Stimulated activated CD8-positive, alpha-beta memory T cell treated with anti-CD3 and anti-CD28 coated beads, Interleukin-15, amount 100 ng/mL, for 48 hours (primary cell): ENCODE results near the gene ACER1.
"Not testable (repeated sequence)": the region's sequence is repeated elsewhere in the genome, so short reads cannot be mapped to it uniquely, and the experiment has no call there.

Experiments
- DNase-seq, 2 donors: peaks; one replicate each; pipeline ENCODE4 v3.0.0-alpha.2; 2020; ENCODE audit warnings: low read depth in 2 of 2

ACER1 gene

DNA sequence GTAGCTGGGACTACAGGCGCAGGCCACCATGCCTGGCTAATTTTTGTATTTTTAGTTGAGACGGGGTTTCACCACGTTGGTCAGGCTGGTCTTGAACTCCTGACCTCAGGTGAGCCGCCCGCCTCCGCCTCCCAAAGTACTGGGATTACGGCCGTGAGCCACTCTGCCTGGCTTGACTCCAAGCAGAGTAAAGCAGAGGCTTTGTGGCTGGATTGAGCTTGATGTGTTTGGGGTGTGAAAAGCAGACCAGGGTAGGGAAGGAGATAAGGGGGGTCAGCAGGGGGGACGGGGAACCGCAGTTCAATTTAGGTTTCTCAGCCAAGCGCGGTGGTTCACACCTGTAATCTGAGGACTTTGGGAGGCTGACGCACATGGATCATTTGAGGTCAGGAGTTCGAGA lies 23.8 kb upstream of the ACER1 start:
- no peak for DNase-seq

DNA sequence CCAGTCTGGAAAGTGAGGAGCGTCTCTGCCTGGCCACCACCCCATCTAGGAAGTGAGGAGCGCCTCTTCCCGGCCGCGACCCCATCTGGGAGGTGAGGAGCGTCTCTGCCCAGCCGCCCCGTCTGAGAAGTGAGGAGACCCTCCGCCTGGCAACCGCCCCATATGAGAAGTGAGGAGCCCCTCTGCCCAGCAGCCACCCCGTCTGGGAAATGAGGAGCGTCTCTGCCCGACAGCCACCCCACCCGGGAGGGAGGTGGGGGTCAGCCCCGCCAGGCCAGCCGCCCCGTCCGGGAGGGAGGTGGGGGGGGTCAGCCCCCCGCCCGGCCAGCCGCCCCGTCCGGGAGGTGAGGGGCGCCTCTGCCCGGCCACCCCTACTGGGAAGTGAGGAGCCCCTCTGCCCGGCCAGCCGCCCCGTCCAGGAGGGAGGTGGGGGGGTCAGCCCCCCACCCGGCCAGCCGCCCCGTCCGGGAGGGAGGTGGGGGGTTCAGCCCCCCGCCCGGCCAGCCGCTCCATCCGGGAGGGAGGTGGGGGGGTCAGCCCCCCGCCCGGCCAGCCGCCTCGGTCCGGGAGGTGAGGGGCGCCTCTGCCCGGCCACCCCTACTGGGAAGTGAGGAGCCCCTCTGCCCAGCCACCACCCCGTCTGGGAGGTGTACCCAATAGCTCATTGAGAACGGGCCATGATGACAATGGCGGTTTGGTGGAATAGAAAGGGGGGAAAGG lies 22.1 kb upstream of the ACER1 start:
- DNase-seq: not testable (repeated sequence)

DNA sequence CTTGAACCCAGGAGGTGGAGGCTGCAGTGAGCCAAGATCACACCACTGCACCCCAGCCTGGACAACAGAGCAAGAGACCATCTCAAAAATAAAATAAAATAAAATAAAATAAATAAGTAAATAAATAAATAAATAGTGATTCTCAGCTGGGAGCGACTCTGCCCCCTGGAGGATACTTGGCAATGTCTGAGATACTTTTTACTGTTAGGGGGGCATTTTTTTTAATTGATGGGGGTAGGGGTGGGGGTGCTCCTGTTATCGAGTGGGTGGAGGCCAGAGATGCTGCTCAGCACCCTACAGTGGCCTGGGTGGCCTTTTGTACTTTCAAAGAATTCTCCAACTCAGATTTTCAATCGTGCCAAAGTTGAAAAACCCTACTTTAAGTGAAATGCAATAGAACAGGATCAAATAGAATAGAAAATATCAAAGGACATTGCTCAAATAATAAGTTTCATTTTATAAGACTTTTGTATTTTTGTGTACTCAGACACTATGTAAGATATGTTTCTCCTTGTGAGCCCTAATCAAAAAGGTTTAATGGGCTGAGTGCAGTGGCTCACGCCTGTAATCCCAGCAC lies 20.8 kb upstream of the ACER1 start:
- DNase-seq: no peak

DNA sequence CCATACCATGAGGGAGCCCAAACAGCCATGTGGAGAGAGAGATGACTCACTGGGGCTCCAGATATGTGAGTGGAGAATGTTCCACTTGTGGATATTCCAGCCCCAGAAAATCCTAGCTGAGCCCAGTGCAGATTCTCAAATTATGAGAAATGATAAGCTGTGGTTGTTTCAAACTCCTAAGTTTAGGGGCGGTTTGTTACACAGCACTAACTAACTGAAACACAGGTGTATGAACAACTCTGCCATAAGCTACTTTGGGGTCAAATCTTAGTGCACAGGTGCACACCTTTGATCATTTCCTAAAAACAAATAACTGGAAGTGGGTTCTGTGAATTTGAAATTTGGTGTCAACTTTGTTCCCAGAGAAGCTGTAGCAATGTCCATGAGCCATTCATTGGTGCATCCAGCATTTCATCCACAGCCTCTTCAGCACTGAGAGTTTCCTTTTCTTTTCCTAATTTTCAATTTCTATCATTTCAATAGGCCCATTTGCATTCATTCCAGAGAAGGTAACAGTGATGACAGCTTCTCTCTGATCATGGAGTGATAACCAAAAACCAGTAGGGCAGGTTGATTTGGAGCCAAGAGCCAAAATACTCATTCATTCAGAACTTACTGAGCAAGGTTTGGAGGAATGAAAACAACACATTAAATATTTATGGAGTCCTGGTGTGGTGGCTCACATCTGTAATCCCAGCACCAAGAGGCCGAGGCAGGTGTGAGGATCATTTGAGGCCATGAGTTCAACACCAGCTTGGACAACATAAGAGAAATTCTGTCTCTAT lies 19.2 kb upstream of the ACER1 start:
- no peak for DNase-seq

DNA sequence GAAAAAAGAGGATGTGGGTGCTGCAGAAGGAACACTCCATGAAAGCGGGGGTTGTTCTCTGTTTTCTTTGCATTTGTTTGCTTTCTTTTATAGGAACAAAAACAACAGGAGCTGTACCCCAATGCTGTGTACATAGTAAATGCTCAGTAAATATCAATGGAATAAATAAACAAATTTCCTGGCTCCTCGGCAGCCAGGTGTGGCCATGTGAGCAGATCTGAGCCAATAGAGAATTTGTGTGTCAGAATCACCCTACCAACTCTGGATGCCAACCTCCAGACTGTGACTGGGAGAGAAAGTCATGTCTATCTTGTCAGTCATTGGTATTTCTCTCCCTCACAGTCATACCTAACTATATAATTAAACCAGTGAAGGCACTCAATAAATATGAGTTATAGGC lies 17.3 kb upstream of the ACER1 start:
- DNase-seq: no peak

DNA sequence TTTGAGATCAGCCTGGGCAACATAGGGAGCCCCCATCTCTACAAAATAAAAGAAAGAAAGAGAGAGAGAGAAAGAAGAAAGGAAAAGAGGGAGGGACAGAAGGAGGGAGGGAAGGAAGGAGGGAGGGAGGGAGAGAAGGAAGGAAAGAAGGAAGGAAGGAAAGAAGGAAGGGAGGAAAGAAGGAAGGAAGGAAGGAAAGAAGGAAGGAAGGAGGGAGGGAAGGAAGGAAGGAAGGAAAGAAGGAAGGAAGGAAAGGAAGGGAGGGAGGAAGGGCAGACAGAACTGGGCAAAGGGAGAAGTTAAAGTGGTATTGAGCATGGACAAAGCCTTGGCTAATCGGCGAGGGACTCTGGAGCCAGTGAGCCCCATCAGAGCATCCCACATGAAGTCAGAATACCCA lies 15.9 kb upstream of the ACER1 start:
- DNase-seq: not testable (repeated sequence)

DNA sequence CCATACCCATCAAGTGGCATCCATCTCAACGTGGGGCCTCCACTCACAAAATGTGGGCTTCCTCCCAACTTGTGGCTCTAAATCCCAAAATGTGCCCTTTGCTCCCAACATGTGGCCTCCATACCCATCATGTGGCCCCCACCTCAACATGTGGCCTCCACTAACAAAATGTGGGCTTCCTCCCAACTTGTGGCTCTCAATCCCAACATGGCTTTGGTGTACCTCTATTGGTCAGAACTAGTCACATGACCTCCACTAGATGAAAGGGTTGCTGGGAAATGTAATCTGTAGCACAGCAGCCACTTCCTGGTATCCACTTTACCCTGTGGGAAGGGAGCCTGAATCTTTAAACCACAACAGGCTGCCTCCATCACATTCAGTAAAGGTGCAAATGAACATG lies 10.1 kb upstream of the ACER1 start:
- DNase-seq: no peak

DNA sequence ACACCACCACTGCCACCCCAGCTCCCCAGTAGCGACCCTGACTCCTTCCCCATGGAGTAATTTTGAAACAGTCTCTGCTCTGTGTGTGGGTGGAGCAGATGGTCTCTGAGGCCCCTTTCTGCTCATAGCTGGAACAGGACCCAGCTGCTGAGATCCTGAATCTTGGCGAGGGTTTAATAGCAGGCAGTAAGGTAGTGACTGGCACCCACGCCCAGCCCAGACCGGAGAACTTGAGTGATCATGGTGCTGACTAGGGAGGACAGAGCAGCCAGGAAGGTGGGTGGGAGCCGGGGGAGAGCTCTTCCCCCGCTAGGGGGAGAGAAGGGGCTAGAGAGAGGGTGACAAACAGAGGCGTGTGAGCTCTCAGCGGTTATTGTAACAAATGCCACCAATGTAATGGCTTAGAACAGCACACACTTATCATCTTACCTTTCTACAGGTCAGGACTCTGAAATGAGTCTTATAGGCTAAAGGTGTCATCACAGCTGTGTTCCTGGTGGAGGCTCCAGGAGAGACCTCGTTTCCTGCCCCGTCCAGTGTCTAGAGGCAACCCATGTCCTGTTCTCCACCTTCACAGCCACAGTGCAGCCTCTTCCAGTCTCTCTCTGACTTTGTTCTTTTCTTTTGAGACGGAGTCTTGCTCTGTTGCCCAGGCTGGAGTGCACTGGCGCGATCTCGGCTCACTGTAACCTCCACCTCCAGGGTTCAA lies 7.2 kb upstream of the ACER1 start:
- DNase-seq: no peak

DNA sequence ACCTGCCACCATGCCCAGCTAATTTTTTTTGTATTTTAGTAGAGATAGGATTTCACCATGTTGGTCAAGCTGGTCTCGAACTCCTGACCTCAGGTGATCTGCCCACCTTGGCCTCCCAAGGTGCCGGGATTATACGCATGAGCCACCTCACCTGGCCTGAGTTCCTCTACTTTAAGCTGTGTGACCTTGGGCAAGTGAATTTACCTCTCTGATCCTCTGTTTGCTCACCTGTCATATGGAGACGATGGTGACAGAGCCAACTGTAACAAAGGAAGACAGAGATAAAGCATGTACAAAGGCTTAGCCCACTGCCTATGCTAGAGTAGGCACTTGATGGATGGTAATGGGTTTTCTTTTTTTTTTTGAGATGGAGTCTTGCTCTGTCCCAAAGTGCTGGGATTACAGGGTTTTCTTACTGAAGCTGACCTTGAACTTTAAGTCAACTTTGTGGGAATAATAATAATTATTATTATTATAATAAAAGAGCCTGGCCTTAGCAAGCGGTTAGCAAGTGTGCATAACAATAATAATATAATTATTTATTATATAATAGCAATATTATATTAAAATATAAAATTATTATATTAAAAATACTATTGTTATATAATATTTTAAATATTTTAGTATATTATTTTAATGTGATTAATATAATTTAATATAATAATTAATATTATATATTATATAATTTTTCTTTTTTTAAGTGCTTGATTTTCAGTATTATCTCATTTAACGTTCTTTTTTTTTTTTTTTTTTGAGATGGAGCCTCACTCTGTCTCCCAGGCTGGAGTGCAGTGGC lies 1.3 kb upstream of the ACER1 start:
- DNase-seq: no peak

DNA sequence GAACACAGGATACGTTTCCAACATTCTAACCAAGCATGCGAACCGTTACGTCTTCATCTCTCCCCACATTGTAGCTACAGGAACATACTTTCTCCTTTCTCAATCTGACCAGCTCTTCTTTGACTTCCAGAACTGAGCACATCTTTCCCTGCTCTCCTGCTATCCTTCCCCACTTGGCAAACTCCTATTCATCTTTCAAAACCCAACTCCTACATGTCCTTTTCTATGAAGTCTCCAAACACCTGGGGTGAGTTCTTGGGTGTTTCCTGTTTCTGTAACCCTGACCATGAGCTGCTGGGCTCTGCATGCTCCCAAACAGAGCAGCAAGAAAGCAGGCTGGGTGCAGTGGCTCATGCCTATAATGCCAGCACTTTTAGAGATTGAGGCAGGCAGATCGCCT lies 6.6 kb downstream of the ACER1 start:
- no peak for DNase-seq

DNA sequence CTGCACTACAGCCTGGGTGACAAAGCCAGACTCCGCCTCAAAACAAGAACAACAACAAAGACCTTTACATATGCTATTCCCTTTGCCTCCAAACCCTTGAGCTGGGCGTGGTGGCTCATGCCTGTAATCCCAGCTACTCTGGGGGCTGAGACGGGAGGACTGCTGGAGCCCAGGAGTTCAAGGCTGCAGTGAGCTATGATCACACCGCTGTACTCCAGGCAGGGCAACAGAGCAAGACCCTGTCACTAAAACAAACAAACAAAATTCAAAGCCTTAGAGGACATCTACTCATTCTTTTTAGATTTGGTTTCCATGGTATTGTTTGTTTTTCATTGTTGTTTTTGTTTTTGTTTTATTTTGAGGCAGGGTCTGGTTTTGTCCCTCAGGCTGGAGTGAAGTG lies 7.8 kb downstream of the ACER1 start:
- no peak for DNase-seq

DNA sequence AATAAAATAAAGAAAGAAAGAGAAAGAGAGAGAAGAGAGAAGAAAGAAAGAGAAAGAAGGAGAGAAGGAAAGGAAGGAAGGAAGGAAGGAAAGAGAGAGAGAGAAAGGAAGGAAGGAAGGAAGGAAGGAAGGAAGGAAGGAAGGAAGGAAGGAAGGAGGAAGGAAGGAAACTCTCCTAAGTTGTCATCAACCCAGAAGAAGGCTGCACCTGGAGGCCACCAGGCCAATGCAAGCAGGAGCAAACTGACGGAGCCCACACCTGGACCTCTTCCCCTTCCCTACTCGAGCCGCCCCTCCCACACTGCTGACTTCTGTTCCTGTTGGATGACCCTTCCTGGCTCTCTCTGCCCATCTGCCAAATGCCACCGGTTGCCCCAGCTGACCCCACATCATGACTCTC lies 8.7 kb downstream of the ACER1 start:
- no peak for DNase-seq

DNA sequence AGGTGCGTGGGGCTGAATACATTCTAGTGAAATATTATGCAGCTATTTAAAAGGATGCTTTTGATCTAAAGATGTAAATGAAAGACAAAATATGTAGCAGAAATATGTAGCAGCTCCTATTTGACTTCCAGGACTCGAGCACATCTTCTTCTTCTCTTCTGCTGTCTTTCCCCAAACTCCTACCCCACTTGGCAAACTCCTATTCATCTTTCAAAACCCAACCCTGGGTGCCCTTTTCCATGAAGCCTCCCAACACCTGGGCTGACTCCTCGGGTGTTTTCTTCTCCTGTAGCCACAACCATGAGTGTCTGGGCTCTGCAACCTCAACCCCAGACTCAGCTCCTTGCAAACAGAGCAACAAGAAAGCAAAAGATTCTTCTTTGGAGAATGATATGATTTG lies 11.1 kb downstream of the ACER1 start:
- DNase-seq: no peak

DNA sequence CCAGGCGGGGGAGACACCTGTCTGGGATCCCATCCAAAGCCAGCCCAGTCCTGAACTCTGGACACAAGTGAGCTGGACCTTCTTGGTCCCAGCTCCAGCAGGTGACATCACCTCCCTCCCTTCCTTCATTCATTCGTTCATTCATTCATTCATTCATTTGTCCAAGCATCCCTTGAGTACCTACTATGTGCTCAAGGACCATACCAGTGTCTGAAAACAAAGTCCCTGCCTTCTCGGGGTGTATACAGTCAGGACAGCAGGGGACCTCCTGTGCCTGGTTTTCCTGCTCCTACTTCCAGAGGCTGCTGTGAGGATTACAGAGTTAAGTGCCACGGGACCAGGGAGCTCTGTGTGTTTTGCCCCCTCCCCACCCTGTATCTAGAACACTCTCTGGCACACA lies 14.0 kb downstream of the ACER1 start:
- no peak for DNase-seq

DNA sequence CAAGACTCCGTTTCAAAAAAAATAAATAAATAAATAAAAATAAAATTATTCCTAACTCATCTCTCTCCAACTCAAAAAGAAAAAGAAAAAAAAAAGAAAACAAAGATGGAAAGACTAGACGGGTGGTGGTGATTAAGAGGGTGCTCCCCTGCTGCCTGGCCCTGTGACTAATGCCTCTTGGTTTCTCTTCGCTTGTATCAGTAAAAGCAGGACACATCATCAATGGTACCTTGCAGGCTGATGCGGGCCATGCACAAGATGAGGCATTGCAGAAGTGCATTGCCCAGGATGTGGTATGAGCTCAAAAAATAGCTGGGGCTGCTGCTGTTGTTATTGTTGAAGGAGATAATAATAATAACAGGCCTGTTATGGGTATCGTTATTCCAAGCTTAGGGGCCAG lies 14.6 kb downstream of the ACER1 start:
- peak in 1 of 2 donors; percentile 12 for DNase-seq

DNA sequence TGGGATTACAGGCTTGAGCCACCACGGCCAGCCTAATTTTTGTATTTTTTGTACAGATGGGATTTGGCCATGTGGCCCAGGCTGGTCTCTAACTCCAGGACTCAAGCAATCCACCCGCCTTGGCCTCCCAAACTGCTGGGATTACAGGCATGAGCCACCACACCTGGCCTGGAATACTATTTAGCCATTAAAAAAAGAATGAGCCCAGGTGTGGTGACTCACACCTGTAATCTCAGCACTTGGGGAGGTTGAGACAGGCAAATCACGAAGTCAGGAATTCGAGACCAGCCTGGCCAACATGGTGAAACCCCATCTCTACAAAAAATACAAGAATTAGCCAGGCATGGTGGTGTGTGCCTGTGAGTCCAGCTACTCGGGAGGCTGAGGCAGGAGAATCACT lies 17.8 kb downstream of the ACER1 start:
- not testable (repeated sequence) for DNase-seq

DNA sequence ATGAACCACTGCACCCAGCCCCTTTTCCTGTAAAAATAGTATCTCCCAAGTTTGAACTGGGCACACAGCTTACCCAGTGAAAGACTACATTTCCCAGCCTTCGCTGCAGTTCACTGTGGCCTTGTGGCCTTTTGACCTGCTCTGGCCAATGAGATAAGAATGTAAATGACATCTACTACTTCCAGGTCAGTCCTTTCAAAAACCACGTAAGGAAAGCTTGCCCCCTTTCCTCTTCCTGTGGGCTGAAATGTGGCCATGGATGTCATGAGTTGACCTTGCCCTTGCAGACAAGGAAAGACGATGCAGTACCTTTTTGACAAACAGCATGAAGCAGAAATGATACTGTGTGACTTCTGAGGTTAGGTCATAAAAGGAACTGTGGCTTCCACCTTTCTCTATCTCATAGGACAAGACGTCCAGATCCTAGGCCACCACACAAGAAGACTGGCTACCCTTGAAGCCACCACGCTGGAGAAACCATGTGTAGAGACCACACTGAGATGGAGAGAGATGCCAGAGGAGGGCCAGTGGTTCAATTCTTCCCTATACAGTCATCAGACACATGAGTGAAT lies 19.9 kb downstream of the ACER1 start:
- DNase-seq: no peak

DNA sequence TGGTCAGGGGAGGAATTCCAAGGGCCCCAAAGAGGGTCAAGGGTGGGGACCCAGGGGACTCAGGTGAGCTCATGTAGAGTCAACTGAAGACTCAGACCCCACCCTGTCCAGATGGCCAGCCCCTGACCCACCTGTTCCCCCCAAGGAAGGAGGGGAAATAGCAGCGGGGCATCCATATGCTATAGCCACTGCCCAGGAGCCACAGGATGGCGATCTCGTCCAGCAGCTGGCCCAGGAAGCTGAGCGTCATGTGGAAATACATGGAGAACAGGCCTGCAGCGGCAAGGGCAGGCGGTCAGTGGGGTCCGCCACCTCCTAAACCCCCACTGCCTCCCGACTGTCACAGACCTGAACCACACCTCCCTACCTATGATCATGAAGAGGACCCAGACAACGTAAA lies 21.4 kb downstream of the ACER1 start:
- no peak for DNase-seq

DNA sequence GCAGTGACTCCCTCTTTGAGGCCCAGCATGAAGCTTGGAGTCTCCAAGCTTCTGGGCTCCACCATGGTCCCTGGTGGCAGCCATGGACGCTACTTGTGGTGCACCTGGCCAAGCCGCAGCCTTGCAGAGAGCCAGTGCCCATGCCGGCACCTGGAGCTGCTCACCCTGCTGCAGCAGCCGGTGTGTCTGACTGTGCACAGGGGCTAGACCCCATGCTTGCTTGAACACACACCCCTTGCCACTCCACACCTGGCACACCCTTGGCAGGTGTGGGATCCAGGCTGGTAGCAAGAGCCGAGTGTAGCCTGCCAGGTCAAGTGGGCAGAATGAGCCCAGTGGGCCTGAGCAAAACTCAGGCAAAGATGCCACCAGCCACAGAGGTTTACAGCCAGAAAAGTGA lies 35.0 kb downstream of the ACER1 start:
- no peak for DNase-seq

DNA sequence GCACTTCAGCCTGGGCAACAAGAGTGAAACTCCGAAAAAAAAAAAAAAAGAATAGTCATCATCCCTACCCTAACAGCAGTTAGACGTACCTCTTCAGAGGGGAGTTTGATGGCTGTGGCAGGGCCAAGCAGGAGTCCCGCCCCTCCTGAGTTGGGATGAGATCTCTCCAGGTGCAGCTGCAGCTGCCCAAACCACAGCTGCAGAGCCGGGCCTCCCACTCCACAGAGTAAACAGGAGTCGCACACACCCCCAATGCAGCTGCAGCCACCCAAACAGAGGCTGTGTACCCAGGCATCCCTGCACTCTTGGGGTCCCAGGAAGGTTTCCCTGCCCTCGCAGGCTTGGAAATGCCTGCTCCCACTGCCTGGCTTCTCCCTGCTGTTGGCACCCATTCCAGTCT lies 36.2 kb downstream of the ACER1 start:
- DNase-seq: no peak

DNA sequence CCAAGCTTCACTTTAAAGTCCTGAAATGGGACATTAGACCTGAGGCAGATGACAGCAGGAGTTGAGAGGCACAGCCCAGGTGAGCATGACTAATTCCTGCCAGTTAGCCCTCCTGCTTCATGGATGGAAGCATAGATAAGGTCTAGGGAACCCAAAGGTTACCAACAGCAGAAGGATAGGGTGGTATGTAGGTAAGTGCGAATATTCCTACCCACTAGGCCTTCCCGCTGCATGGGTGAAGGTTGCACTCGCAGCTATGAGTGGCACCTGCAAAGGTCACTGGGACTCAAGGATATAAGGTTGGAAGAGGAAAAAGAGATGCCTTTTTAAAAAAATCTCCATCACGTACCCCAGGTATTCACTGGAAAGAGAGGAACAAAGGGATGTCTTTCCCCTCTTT lies 41.4 kb downstream of the ACER1 start:
- no peak for DNase-seq
